GM19035 (cell line): ENCODE measurements around the gene CKAP2.
"Not testable (repeated sequence)": the region's sequence is repeated elsewhere in the genome, so short reads cannot be mapped to it uniquely, and the experiment has no call there.

ENCODE experiments used
- ATAC-seq: cut with Tn5 transposase; IDR thresholded peaks from one replicate; pipeline ENCODE4 v1.9.1; 2021; ENCODE audit not compliant: unreplicated experiment

Gene CKAP2

GRCh38 chr13:52454820-52455676, at the start of gene CKAP2:
Gene CKAP2 (plus strand): TSS chr13:52455478. CDS start chr13:52455557, 79 bp downstream.
- peak; percentile 76 for ATAC-seq

- ATAC-seq, result peak; percentile 53
Measured at GRCh38 chr13:52405767-52406494, 49.3 kb upstream of the CKAP2 start, which contains the start of gene THSD1. Gene THSD1 (minus strand): TSS chr13:52406172. CDS start chr13:52402600, 3,572 bp downstream.

DNA sequence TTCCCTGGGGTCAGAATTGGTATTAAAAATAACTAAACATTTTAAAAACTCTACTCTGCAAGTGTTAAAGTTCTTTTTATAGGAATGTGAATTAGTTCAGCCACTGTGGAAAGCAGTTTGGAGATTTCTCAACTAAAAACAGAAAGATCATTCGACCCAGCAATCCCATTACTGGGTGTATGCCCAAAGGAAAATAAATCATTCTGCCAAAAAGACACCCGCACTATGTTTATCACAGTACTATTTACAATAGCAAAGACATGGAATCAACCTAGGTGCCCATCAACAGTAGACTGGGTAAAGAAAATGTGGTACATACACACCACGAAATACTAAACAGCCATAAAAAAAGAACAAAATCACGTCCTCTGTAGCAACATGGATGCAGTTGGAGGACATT, 48.6 kb upstream of the CKAP2 start:
- no peak for ATAC-seq

GRCh38 chr13:52407436-52407835, 47.8 kb upstream of the CKAP2 start:
- ATAC-seq, result not testable (repeated sequence)

GRCh38 chr13:52408071-52408658, 47.1 kb upstream of the CKAP2 start:
- not testable (repeated sequence) for ATAC-seq

DNA sequence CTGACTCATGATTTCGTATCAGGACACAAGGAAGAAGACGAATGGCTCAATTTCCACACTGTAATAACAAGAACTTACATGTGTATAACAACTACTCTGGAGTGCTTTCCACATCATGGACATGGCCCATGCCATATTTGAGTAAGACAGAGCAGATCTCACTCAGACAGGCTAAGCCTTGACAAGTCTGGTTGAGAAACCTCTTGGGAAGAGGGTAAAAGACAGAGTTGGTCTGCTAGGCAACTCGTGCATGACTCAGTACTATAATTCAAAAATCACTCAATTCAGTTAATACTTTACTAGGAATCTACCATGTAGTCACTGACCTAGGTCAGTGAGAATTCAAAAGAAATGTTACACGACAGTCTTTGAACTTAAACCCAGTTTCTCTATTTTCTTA, 43.6 kb upstream of the CKAP2 start:
- no peak for ATAC-seq

GRCh38 chr13:52412128-52412527, 43.1 kb upstream of the CKAP2 start:
- ATAC-seq, result no peak

DNA sequence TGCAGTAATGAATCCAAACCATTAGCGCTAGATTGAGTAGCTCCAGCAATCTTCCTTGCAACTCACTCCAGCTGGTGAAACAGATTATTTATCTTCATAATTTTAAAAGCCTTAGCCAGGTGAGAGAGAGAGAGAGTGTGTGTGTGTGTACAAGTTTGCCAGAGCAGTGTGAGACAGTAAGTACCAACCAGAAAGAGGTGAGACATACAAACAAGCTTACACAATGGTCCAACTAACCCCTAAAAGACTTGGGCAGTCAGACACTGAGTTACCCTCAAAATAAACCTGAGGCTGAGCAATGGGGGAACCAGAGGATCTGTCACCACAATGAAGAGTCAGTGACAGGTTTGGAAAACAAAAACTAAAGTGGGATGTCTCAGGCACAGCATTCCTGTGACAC, 41.2 kb upstream of the CKAP2 start:
- no peak for ATAC-seq

DNA sequence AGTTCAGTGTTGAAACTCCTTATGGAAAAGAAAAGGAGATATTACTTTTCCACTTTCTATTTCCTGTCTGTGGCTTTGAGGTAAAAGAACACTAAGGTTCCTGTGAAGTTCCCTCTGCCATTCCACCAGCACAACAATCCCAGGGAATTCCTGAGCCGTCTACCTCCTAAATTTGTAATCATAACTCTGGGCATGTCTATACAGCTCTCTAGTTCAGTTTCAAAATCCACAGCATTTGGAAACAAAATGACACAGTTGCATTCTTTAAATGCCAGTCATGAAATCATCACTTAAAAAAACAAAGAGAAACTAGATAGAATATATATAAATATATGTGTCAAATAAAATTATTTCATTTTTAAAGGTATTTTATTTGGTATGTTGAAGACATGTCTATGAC, 40.3 kb upstream of the CKAP2 start:
- ATAC-seq, result no peak

DNA sequence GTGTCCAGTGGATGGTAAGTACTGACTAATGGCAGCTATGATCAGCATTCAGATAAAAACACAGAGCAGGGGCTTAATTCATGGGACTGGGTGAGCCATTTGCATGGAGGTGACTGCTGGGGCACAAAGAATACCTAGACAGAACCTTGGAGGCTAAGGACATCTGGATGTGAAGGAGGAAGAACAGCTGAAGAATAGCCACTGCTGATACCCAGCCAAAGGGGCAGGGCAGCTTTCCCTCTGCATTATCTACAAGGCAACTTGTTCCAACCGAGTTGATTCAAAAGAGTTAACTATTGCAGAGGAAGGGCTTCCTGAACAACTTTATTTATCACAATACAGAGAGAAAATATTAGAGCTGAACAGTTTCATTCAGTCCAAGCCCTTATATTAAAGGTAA, 36.2 kb upstream of the CKAP2 start:
- ATAC-seq, result no peak

DNA sequence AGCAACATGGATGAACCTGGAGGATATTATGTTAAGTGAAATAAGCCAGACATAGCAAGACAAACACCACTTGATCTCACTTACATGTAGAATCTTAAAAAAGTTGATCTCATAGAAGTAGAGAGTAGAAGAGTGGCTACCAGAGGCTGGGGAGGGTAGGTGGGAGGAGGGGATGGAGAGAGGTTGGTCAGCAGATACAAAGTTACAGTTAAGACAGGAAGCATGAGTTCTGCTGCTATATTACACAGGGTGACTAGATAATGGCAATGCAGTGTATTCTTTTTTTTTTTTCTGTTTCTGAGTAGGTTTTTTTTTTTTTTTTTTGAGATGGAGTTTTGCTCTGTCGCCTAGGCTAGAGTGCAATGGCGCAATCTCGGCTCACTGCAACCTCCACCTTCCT, 34.1 kb upstream of the CKAP2 start:
- ATAC-seq, result no peak

DNA sequence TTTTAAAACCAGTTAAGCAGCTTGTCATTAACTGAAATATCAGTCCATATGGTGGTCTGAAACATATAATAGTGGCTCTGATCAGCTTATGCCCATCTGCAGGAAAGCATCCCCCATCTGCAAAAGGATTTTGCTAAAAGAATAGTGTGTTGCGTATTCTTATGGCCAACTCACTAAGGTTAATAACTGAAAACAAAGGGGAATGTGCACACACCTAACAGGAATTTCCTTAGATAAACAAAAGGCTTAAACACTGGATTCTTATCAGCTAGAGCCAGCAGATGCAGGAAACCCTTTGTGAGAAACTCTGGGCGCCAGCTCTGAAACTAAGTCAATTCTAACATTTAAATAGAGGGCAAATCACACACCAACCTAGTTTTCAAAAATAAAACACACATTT, 27.0 kb upstream of the CKAP2 start:
- ATAC-seq, result no peak

DNA sequence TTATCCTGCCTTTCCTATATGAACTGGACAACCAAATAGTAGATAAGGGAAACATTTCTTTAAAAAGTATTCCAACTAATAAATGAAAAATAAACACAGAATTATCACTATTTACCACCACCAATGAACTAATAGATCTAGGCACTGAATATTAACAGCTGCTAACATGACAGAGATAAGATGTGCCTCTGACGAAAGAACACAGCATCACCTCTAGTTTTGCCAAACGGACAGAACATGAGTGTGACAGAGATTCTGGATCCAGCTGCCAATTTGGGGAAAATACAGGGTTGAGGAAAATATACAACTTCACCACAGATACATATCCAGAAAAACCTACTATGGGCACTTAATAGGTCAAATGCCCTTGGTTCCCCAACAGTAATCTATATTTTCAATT, 22.8 kb upstream of the CKAP2 start:
- ATAC-seq, result no peak

GRCh38 chr13:52446265-52446664, 9.0 kb upstream of the CKAP2 start:
- ATAC-seq, result no peak

DNA sequence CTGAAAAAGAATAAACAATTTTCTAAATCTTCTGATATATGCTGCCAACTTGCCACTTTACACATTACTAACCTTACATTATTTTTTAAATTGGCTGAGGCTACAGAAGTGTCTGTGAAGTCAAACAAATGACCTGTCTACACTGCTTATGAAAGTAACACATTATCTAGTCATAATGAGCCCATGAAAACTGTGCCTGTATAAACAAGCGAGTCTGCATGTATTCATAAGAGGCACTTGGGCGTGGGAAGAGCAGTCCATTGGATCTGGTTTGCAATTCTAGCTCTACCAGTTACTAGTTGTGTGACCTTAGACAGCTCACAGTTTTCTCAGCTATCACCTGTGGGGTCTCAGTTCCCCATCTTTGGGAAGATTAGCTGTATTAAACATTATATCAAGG, 7.9 kb upstream of the CKAP2 start:
- ATAC-seq, result no peak

- ATAC-seq, result no peak
Measured at GRCh38 chr13:52447815-52448552, 7.3 kb upstream of the CKAP2 start.

- ATAC-seq, result peak; percentile 3
Measured at GRCh38 chr13:52449331-52450011, 5.8 kb upstream of the CKAP2 start.

- ATAC-seq, result peak; percentile 62
Measured at GRCh38 chr13:52450012-52450792, 5.1 kb upstream of the CKAP2 start, which contains the start of gene VPS36. Gene VPS36 (minus strand): TSS chr13:52450634. CDS start chr13:52450594, 40 bp downstream.

DNA sequence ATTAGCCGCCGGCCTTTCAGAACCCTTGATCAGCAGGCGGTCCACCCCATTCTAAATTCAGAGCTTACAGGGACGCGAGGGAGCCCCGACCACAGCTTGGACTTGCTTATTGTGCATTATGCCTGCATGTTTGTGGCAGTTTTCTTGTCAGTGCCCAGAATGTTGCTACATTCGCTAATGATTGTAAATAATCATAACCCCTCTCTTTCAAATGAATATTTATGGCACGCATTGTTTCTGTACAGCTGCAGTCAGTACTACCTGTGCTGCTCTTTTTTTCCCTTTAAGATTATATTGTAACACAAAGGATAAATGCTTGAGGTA, 4.5 kb upstream of the CKAP2 start:
- ATAC-seq, result no peak
